Measurements from ENCODE around the gene MROH8. TPM values are rescaled to one million over a fixed set of nuclear protein-coding genes. Genes with fewer than 3 reads are reported as not detected.

The MROH8 gene
- total RNA-seq, 1 experiment from 2014 or later, result 3.3 TPM

GRCh38 chr20:37142708-37143107 is 36.6 kb downstream of the MROH8 start:
- BruUV-seq (replicated peaks), result no TSS peak
- TF ChIP-seq, protein P1, sequence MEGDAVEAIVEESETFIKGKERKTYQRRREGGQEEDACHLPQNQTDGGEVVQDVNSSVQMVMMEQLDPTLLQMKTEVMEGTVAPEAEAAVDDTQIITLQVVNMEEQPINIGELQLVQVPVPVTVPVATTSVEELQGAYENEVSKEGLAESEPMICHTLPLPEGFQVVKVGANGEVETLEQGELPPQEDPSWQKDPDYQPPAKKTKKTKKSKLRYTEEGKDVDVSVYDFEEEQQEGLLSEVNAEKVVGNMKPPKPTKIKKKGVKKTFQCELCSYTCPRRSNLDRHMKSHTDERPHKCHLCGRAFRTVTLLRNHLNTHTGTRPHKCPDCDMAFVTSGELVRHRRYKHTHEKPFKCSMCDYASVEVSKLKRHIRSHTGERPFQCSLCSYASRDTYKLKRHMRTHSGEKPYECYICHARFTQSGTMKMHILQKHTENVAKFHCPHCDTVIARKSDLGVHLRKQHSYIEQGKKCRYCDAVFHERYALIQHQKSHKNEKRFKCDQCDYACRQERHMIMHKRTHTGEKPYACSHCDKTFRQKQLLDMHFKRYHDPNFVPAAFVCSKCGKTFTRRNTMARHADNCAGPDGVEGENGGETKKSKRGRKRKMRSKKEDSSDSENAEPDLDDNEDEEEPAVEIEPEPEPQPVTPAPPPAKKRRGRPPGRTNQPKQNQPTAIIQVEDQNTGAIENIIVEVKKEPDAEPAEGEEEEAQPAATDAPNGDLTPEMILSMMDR (conservative IDR thresholded peaks at IDR 0.05), result no peak
- TF ChIP-seq EZH2 (IDR thresholded peaks at IDR 0.05; ENCODE audit: low read depth), result no peak
- no peaks in the 10 kb centered on the region for H3K9me2 ChIP-seq (ENCODE audit: insufficient read depth)
- no peak overlapping the region for H3K4me3 ChIP-seq
- no peaks in the 10 kb centered on the region for H4K20me1 ChIP-seq (ENCODE audit: insufficient read depth)
- H3F3A ChIP-seq (ENCODE audit: insufficient read depth, low read depth), result no peaks in the 10 kb centered on the region
- no peak overlapping the region for H3K27ac ChIP-seq
- H3K4me1 ChIP-seq (replicated peaks; ENCODE audit: insufficient read depth), result no peaks in the 10 kb centered on the region
- intact Hi-C loops (cut with micrococcal nuclease; ENCODE audit: unreplicated experiment), result no loop called here
- POLR2A ChIA-PET (ENCODE audit: unreplicated experiment), result no interaction called here
- no peaks in the 10 kb centered on the region for H3K9me3 ChIP-seq (ENCODE audit: insufficient read depth, low read depth)
- no peaks in the 10 kb centered on the region for H3K79me2 ChIP-seq (ENCODE audit: low read depth)
- CTCF ChIA-PET, result no interaction called here
- DNase-seq, result peak in 1 of 2 experiments; percentile 40
- H2AFZ ChIP-seq, result no peak overlapping the region
- H3K36me3 ChIP-seq (ENCODE audit: low read depth), result no peaks in the 10 kb centered on the region
- no peak overlapping the region for H3K4me2 ChIP-seq
- H3K27me3 ChIP-seq (ENCODE audit: insufficient read depth, low read depth), result no peaks in the 10 kb centered on the region

DNA sequence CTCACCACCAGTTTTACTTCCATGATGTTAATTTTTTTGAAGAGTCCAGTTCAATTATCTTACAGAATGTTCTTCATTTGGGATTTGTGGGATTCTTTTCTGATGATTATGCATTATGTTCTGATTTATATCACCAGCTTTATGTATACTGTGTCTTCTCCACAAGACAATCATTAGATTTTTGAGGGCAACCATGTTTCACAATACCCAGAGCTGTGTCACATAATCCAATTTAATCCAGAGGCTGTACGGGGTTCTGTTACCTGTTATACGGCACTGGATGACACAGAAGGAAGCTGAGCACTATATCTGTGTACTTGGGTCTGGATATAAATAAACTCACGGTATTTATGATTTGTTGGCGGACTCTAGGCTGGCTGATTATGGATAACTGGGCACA is 41.8 kb downstream of the MROH8 start:
- no peaks in the 10 kb centered on the region for H3K36me3 ChIP-seq (ENCODE audit: low read depth)
- no peaks in the 10 kb centered on the region for H3K4me1 ChIP-seq (replicated peaks; ENCODE audit: insufficient read depth)
- intact Hi-C loops (cut with micrococcal nuclease; ENCODE audit: unreplicated experiment), result no loop called here
- H3K27me3 ChIP-seq (ENCODE audit: insufficient read depth, low read depth), result no peaks in the 10 kb centered on the region
- TF ChIP-seq, protein P1 (conservative IDR thresholded peaks at IDR 0.05), result no peak
- TF ChIP-seq EZH2 (IDR thresholded peaks at IDR 0.05; ENCODE audit: low read depth), result no peak
- no peak overlapping the region for H3K27ac ChIP-seq
- BruUV-seq (replicated peaks), result no TSS peak
- ChIA-PET POLR2A (ENCODE audit: unreplicated experiment) (no interaction called here), CTCF (interaction anchor here (0.6 kb wide), 1 partner anchor 532 kb away, joined by 3 read pairs; no protein-coding TSS in a partner anchor)
- H3K9me2 ChIP-seq (ENCODE audit: insufficient read depth), result no peaks in the 10 kb centered on the region
- H3K79me2 ChIP-seq (ENCODE audit: low read depth), result no peaks in the 10 kb centered on the region
- DNase-seq, result no peak
- H3K9me3 ChIP-seq (ENCODE audit: insufficient read depth, low read depth), result no peaks in the 10 kb centered on the region
- H3K4me3 ChIP-seq, result no peak overlapping the region
- H3F3A ChIP-seq (ENCODE audit: insufficient read depth, low read depth), result no peaks in the 10 kb centered on the region
- no peaks in the 10 kb centered on the region for H4K20me1 ChIP-seq (ENCODE audit: insufficient read depth)
- no peak overlapping the region for H2AFZ ChIP-seq
- H3K4me2 ChIP-seq, result no peak overlapping the region

DNA sequence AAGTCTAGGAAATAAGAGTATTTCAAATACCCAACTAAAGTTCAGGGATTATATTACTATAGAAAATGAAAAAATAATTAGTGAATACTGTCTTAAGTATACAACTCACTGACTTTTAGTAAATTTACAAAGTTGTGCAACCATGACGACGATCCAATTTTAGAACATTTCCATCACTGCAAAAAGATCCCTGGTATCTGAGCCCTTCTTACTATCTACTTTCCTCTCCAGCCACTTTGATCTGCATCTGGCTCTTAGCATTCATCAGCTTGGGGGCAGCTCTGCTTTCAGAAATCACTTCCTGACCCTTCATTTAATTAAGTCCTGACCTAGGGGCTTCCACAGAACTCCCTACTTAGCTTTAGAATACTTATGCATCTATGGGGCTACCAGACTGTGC is 45.4 kb downstream of the MROH8 start:
- ChIA-PET POLR2A (ENCODE audit: unreplicated experiment) (no interaction called here), CTCF (no interaction called here)
- intact Hi-C loops (cut with micrococcal nuclease; ENCODE audit: unreplicated experiment), result no loop called here
- Histone ChIP-seq H3K4me2 (no peak overlapping the region), H2AFZ (no peak overlapping the region), H3K4me1 (replicated peaks; ENCODE audit: insufficient read depth) (no peaks in the 10 kb centered on the region), H3K9me3 (ENCODE audit: insufficient read depth, low read depth) (no peaks in the 10 kb centered on the region), H3K79me2 (ENCODE audit: low read depth) (no peaks in the 10 kb centered on the region), H3K27ac (no peak overlapping the region), H3K27me3 (ENCODE audit: insufficient read depth, low read depth) (no peaks in the 10 kb centered on the region; the same call in 1 of the 2 replicates), H3F3A (ENCODE audit: insufficient read depth, low read depth) (no peaks in the 10 kb centered on the region), H4K20me1 (ENCODE audit: insufficient read depth) (no peaks in the 10 kb centered on the region), H3K4me3 (no peak overlapping the region), H3K9me2 (ENCODE audit: insufficient read depth) (no peaks in the 10 kb centered on the region), H3K36me3 (ENCODE audit: low read depth) (no peaks in the 10 kb centered on the region)
- no peak for DNase-seq
- TF ChIP-seq, protein P1 (conservative IDR thresholded peaks at IDR 0.05), result no peak
- no peak for TF ChIP-seq EZH2 (IDR thresholded peaks at IDR 0.05; ENCODE audit: low read depth)
- BruUV-seq (replicated peaks), result no TSS peak
